Measurements from ENCODE around the gene CD22. TPM values are rescaled to one million over a fixed set of nuclear protein-coding genes. Genes with fewer than 3 reads are reported as not detected.

Gene CD22
- total and polyA plus RNA-seq, 2 donors (not counting 3 experiments of a cell fraction or from before 2014, with no cell fraction given) = not detected

DNA sequence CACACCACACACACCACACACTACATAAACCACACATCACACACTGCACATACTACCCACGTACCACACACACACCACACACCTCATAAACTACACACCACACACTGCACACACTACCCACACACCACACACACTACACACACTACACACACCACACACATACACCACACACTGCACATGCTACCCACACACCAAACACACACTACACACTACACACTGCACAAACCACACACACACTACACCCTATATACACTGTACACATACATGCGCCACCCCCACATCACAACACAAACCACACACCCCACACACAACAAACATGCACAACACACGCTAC lies 31.5 kb upstream of the CD22 start:
- Histone ChIP-seq H3K9ac (replicated peaks; ENCODE audit: extremely low read depth, insufficient read depth, low read length) (no peak overlapping the region), H3K27me3 (ENCODE audit: control insufficient read depth in 2 of 2, insufficient read depth in 2 of 2, low read length in 2 of 2) (no peaks in the 10 kb centered on the region), H3K9me3 (replicated peaks; ENCODE audit: control insufficient read depth, insufficient read depth, low read length) (no peaks in the 10 kb centered on the region), H3K36me3 (ENCODE audit: control insufficient read depth in 2 of 2, extremely low read depth in 1 of 2, insufficient read depth in 2 of 2, low read length in 2 of 2) (no peaks in the 10 kb centered on the region), H3K4me2 (ENCODE audit: insufficient read depth, low read length) (no peak overlapping the region), H3K9me1 (replicated peaks; ENCODE audit: control insufficient read depth, extremely low read depth, insufficient read depth, low read length) (no peaks in the 10 kb centered on the region), H3K79me2 (ENCODE audit: control insufficient read depth, insufficient read depth, low read length) (no peaks in the 10 kb centered on the region), H3K27ac (ENCODE audit: insufficient read depth, low read depth, low read length) (no peak overlapping the region), H4K20me1 (replicated peaks; ENCODE audit: control insufficient read depth, extremely low read depth, insufficient read depth, low read length) (no peaks in the 10 kb centered on the region), H3K4me3 (replicated peaks in 1 of 3; ENCODE audit: insufficient read depth in 1 of 3, low read depth in 1 of 3, low read length in 3 of 3) (no peak overlapping the region), H2AFZ (ENCODE audit: low read depth, low read length) (no peak overlapping the region), H3K4me1 (ENCODE audit: control insufficient read depth, extremely low read depth, insufficient read depth, low read length) (no peaks in the 10 kb centered on the region)
- POLR2A ChIA-PET = no interaction called here
- TF ChIP-seq MYC (IDR thresholded peaks at IDR 0.05; ENCODE audit: low read depth, low read length) (no peak), GATA2 (IDR thresholded peaks at IDR 0.05; ENCODE audit: insufficient read depth, insufficient read length, low read depth, low read length) (no peak), POLR2A (IDR thresholded peaks at IDR 0.05; ENCODE audit: low read depth, low read length) (no peak), EZH2 (IDR thresholded peaks at IDR 0.05; ENCODE audit: borderline replicate concordance, low read depth, low read length, severe bottlenecking) (no peak), JUN (IDR thresholded peaks at IDR 0.05; ENCODE audit: borderline replicate concordance, insufficient read depth, insufficient read length, low read depth) (no peak), POLR2AphosphoS5 (IDR thresholded peaks at IDR 0.05; ENCODE audit: insufficient read depth, low read depth, low read length) (no peak), FOS (IDR thresholded peaks at IDR 0.05; ENCODE audit: borderline replicate concordance, insufficient read depth, low read length) (no peak)
- TF ChIP-seq, protein P1, sequence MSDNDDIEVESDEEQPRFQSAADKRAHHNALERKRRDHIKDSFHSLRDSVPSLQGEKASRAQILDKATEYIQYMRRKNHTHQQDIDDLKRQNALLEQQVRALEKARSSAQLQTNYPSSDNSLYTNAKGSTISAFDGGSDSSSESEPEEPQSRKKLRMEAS (IDR thresholded peaks at IDR 0.05; ENCODE audit: insufficient read depth, insufficient read length) = no peak
- TF ChIP-seq, protein P2, sequence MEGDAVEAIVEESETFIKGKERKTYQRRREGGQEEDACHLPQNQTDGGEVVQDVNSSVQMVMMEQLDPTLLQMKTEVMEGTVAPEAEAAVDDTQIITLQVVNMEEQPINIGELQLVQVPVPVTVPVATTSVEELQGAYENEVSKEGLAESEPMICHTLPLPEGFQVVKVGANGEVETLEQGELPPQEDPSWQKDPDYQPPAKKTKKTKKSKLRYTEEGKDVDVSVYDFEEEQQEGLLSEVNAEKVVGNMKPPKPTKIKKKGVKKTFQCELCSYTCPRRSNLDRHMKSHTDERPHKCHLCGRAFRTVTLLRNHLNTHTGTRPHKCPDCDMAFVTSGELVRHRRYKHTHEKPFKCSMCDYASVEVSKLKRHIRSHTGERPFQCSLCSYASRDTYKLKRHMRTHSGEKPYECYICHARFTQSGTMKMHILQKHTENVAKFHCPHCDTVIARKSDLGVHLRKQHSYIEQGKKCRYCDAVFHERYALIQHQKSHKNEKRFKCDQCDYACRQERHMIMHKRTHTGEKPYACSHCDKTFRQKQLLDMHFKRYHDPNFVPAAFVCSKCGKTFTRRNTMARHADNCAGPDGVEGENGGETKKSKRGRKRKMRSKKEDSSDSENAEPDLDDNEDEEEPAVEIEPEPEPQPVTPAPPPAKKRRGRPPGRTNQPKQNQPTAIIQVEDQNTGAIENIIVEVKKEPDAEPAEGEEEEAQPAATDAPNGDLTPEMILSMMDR (IDR thresholded peaks at IDR 0.05; ENCODE audit: extremely low read depth in 1 of 2, insufficient read depth in 1 of 2, low read depth in 1 of 2, low read length in 2 of 2) = no peak
- CTCF ChIA-PET = no interaction called here
- dilution Hi-C loops (cut with MboI; ENCODE audit: extremely low pct_ligation_motif_present, low sequenced_read_pairs) (no loop called here), intact Hi-C loops (cut with micrococcal nuclease) (no loop called here)
- DNase-seq (ENCODE audit: low read depth, low spot score) (no peak), FAIRE-seq (no peak)
- BruUV-seq (replicated peaks) = no TSS peak
